ENCODE measurements around the gene ORMDL1. TPM values are rescaled to one million over a fixed set of nuclear protein-coding genes. Genes with fewer than 3 reads are reported as not detected.

The ORMDL1 gene
- total and polyA plus RNA-seq, 2 of the 4 experiments (the other 2 are of a cell fraction): 35.8 to 66.8 TPM

- CTCF ChIA-PET: interaction anchor here (1.2 kb wide), 1 partner anchor 277 kb away, joined by 3 read pairs; no protein-coding TSS in a partner anchor
- peaks cover 9% of the 10 kb centered on the region for H3K36me3 ChIP-seq (ENCODE audit: control insufficient read depth, insufficient read depth, low read length)
These were observed 10.2 kb upstream of the ORMDL1 start for GRCh38 chr2:189794310-189794709.

More at GRCh38 chr2:189794310-189794709, 10.2 kb upstream of the ORMDL1 start:
- Histone ChIP-seq H2BK5ac (ENCODE audit: low read depth, low read length, poor library complexity, severe bottlenecking) (no peak overlapping the region), H3K23ac (ENCODE audit: low read depth, low read length) (no peak overlapping the region; the same call in 1 of the 2 replicates), H3K9me1 (ENCODE audit: insufficient read depth, low read length) (no peaks in the 10 kb centered on the region), H3K27ac (ENCODE audit: insufficient read depth, low read length) (no peak overlapping the region), H3K56ac (ENCODE audit: extremely low read depth, insufficient read depth, low read length) (no peak overlapping the region), H3K14ac (replicated peaks; ENCODE audit: low read depth, low read length) (no peak overlapping the region), H2BK15ac (ENCODE audit: low read depth, low read length) (no peak overlapping the region), H3K4me1 (ENCODE audit: control insufficient read depth, insufficient read depth, low read length) (no peaks in the 10 kb centered on the region), H4K5ac (ENCODE audit: low read depth, low read length) (no peak overlapping the region), H2AFZ (replicated peaks; ENCODE audit: low read length, poor library complexity) (no peak overlapping the region), H2AK9ac (replicated peaks; ENCODE audit: low read depth, low read length, poor library complexity) (no peak overlapping the region), H3K27me3 (ENCODE audit: control insufficient read depth, insufficient read depth, low read length) (no peaks in the 10 kb centered on the region), H2BK120ac (ENCODE audit: low read depth, low read length) (no peak overlapping the region), H4K91ac (ENCODE audit: insufficient read depth, low read depth, low read length) (no peak overlapping the region), H3K18ac (ENCODE audit: low read depth, low read length) (no peak overlapping the region), H3K79me1 (ENCODE audit: low read depth in 1 of 2, low read length in 2 of 2) (peaks cover 6 to 14% of the 10 kb centered on the region in 2 experiments; a peak in 3 of 4 replicates), H3K9me3 (ENCODE audit: control insufficient read depth, insufficient read depth, low read length) (no peaks in the 10 kb centered on the region), H4K20me1 (ENCODE audit: insufficient read depth, low read length) (no peaks in the 10 kb centered on the region), H3K4me2 (ENCODE audit: low read depth, low read length) (no peak overlapping the region), H2AK5ac (ENCODE audit: low read depth, low read length) (no peak overlapping the region), H3K4me3 (ENCODE audit: insufficient read depth, low read depth, low read length) (no peak overlapping the region), H4K8ac (ENCODE audit: low read depth in 2 of 2, low read length in 2 of 2) (no peak overlapping the region), H3K9ac (ENCODE audit: low read depth, low read length) (no peak overlapping the region), H2BK20ac (ENCODE audit: low read depth, low read length) (no peak overlapping the region), H3K4ac (ENCODE audit: low read depth, low read length) (no peak overlapping the region)
- POLR2A ChIA-PET (ENCODE audit: unreplicated experiment): no interaction called here
- intact Hi-C loops (cut with micrococcal nuclease): no loop called here
- BruUV-seq (replicated peaks): no TSS peak
- in situ Hi-C loops (cut with MboI; ENCODE audit: low sequenced_read_pairs): no loop called here
- TF ChIP-seq MAFK (IDR thresholded peaks at IDR 0.05; ENCODE audit: low read depth, low read length) (peak; percentile 81), SMC3 (IDR thresholded peaks at IDR 0.05; ENCODE audit: low read depth, low read length) (no peak)
- DNase-seq (no peak), ATAC-seq (ENCODE audit: low read depth) (no peak)
- no CpG with 5 or more reads among the region's 1 CpG for WGBS, 2 experiments (ENCODE audit: extremely low coverage in 2 of 2, insufficient read length in 1 of 2)
- dilution Hi-C loops (cut with HindIII; ENCODE audit: low sequenced_read_pairs, unreplicated experiment): no loop called here

Measured in IMR-90 (cell line).